Endothelial cell of umbilical vein (primary cell): ENCODE measurements around the gene PRKG1. TPM values are rescaled to one million over a fixed set of nuclear protein-coding genes. Genes with fewer than 3 reads are reported as not detected.

ENCODE experiments used
- BruUV-seq: library from RNA; stranded (reverse); fragments of 400-500 nt; replicated peaks from 2 replicates; lab custom pipeline; 2021; lab: Mats Ljungman, UMichigan
- CTCF ChIA-PET: fragments of 300-600, 350-600 bp; sonication (Branson Sonifier 250); formaldehyde crosslinking; loops from one replicate; lab custom pipeline; 2021; ENCODE audit warnings: antibody characterized with exemption, inconsistent platforms; lab: Charles Lee
- POLR2A ChIA-PET: fragments of 300-600, 350-600 bp; sonication (Branson Sonifier 250); formaldehyde crosslinking; loops from one replicate; lab custom pipeline; 2021; ENCODE audit warnings: antibody characterized with exemption, inconsistent platforms; lab: Charles Lee
- DNase-seq: peaks from one replicate; pipeline ENCODE4 v3.0.0-alpha.2; 2011; ENCODE audit warnings: low read depth, low spot score
- FAIRE-seq: peaks from 2 replicates; lab custom pipeline; 2011; peaks lifted over from hg19 to GRCh38; lab: Jason Lieb, UNC
- H2AFZ ChIP-seq: 2 replicates; pipeline ENCODE4 v1.6.0; 2012; ENCODE audit warnings: low read depth, low read length, control low read depth, inconsistent platforms
- H3K27ac ChIP-seq: 2 replicates; pipeline ENCODE4 v1.5.1; 2011; ENCODE audit warnings: low read depth, mild to moderate bottlenecking, control low read depth, low read length, moderate library complexity; ENCODE audit not compliant: insufficient read depth
- H3K27me3 ChIP-seq, 2 experiments: 2 replicates each; pipeline versions ENCODE4 v1.6.0 to v1.6.1; 2011; ENCODE audit warnings: low read length in 2 of 2, mixed read lengths in 1 of 2; ENCODE audit not compliant: control insufficient read depth in 2 of 2, insufficient read depth in 2 of 2
- H3K36me3 ChIP-seq, 2 experiments: 2 replicates in 1 of 2; 3 replicates in 1 of 2; pipeline ENCODE4 v1.5.1; 2011; ENCODE audit warnings: low read length in 2 of 2, mild to moderate bottlenecking in 1 of 2, moderate library complexity in 1 of 2; ENCODE audit not compliant: control insufficient read depth in 2 of 2, insufficient read depth in 2 of 2; ENCODE audit errors: extremely low read depth in 1 of 2
- H3K4me1 ChIP-seq: 3 replicates; pipeline ENCODE4 v1.5.1; 2011; ENCODE audit warnings: mild to moderate bottlenecking, low read length; ENCODE audit not compliant: control insufficient read depth, insufficient read depth; ENCODE audit errors: extremely low read depth
- H3K4me2 ChIP-seq: 2 replicates; pipeline ENCODE4 v1.6.1; 2011; ENCODE audit warnings: low read length, control low read depth, mixed read lengths; ENCODE audit not compliant: insufficient read depth
- H3K4me3 ChIP-seq, 3 experiments: fragments of 200-600 bp in 1 of 3; sonication (generic), shearing (Covaris generic) in 1 of 3; replicated peaks in 1 of 3; 2 replicates each; pipeline ENCODE4 v1.5.1; 2011 to 2016; ENCODE audit warnings: control low read depth in 3 of 3, low read length in 3 of 3, mild to moderate bottlenecking in 2 of 3, inconsistent platforms in 1 of 3, low read depth in 1 of 3, moderate library complexity in 1 of 3; ENCODE audit not compliant: insufficient read depth in 1 of 3
- H3K79me2 ChIP-seq: 2 replicates; pipeline ENCODE4 v1.6.0; 2012; ENCODE audit warnings: low read length, inconsistent platforms; ENCODE audit not compliant: control insufficient read depth, insufficient read depth
- H3K9ac ChIP-seq: replicated peaks from 2 replicates; pipeline ENCODE3; 2011; ENCODE audit warnings: low read length, control low read depth; ENCODE audit not compliant: insufficient read depth; ENCODE audit errors: extremely low read depth
- H3K9me1 ChIP-seq: replicated peaks from 3 replicates; pipeline ENCODE4 v1.6.0; 2011; ENCODE audit warnings: mild to moderate bottlenecking, low read length; ENCODE audit not compliant: control insufficient read depth, insufficient read depth; ENCODE audit errors: extremely low read depth
- H3K9me3 ChIP-seq: replicated peaks from 2 replicates; pipeline ENCODE4 v1.5.1; 2012; ENCODE audit warnings: low read length, inconsistent platforms; ENCODE audit not compliant: control insufficient read depth, insufficient read depth
- H4K20me1 ChIP-seq: replicated peaks from 2 replicates; pipeline ENCODE3; 2011; ENCODE audit warnings: mild to moderate bottlenecking, low read length; ENCODE audit not compliant: control insufficient read depth, insufficient read depth; ENCODE audit errors: extremely low read depth
- EZH2 ChIP-seq: IDR thresholded peaks from 2 replicates; pipeline ENCODE4 v1.6.1; 2012; ENCODE audit warnings: borderline replicate concordance, low read depth, mild to moderate bottlenecking, moderate library complexity, low read length, inconsistent platforms; ENCODE audit not compliant: severe bottlenecking
- FOS ChIP-seq: IDR thresholded peaks from 2 replicates; pipeline ENCODE4 v1.6.1; 2011; ENCODE audit warnings: mild to moderate bottlenecking, low read length, moderate library complexity, borderline replicate concordance; ENCODE audit not compliant: insufficient read depth
- GATA2 ChIP-seq: IDR thresholded peaks from 2 replicates; pipeline ENCODE4 v1.7.0; 2011; ENCODE audit warnings: low read depth, mild to moderate bottlenecking, moderate library complexity, mixed read lengths, low read length; ENCODE audit not compliant: insufficient read length, insufficient read depth
- JUN ChIP-seq: IDR thresholded peaks from 2 replicates; pipeline ENCODE4 v1.6.1; 2011; ENCODE audit warnings: borderline replicate concordance, low read depth; ENCODE audit not compliant: insufficient read length, insufficient read depth
- MYC ChIP-seq: IDR thresholded peaks from one replicate; pipeline ENCODE4 v1.6.1; 2011; ENCODE audit warnings: mild to moderate bottlenecking, low read depth, low read length
- POLR2A ChIP-seq: IDR thresholded peaks from 2 replicates; pipeline ENCODE4 v1.6.1; 2012; ENCODE audit warnings: low read depth, mild to moderate bottlenecking, control low read depth, low read length
- POLR2AphosphoS5 ChIP-seq: IDR thresholded peaks from 2 replicates; pipeline ENCODE4 v1.6.1; 2012; ENCODE audit warnings: low read depth, mild to moderate bottlenecking, control low read depth, low read length, moderate library complexity; ENCODE audit not compliant: insufficient read depth
- dilution Hi-C: fragments of 300-500 bp; cut with MboI; formaldehyde crosslinking; loops from one replicate; pipeline ENCODE4 v1.15.0; 2019; ENCODE audit warnings: low sequenced_read_pairs; ENCODE audit not compliant: extremely low pct_ligation_motif_present
- intact Hi-C: fragments of 100-400 bp; cut with micrococcal nuclease; formaldehyde crosslinking; loops from one replicate; pipeline ENCODE4 v1.10.0; 2022
- polyA plus RNA-seq, 4 experiments: library from polyadenylated mRNA; depleted of rRNA in 3 of 4; stranded (reverse) in 3 of 4; unstranded in 1 of 4; fragments of >200 nt; gene quantifications; 2 replicates each; pipeline versions ENCODE4 v1.2.1 to v1.2.3, GENCODE V29; 2011 to 2012; ENCODE audit warnings: missing spikeins in 1 of 4
- total RNA-seq: library from RNA; stranded (reverse); gene quantifications from 2 replicates; pipeline ENCODE4 v1.2.3, GENCODE V29; 2021
- TF ChIP-seq, protein P1 (sequence below), 2 donors: IDR thresholded peaks; 1 replicate in 1 of 2; 2 replicates in 1 of 2; pipeline ENCODE4 v1.5.1; 2011; ENCODE audit warnings: low read length in 2 of 2, mild to moderate bottlenecking in 2 of 2, moderate library complexity in 2 of 2, control low read depth in 1 of 2, inconsistent platforms in 1 of 2, low read depth in 1 of 2; ENCODE audit not compliant: insufficient read depth in 1 of 2; ENCODE audit errors: extremely low read depth in 1 of 2
- TF ChIP-seq, protein P2 (sequence below): IDR thresholded peaks from 2 replicates; pipeline ENCODE4 v1.6.1; 2011; ENCODE audit not compliant: insufficient read depth, insufficient read length

Gene PRKG1
- total and polyA plus RNA-seq, 2 donors (not counting 3 experiments of a cell fraction or from before 2014, with no cell fraction given), result 0.01 to 0.18 TPM

DNA sequence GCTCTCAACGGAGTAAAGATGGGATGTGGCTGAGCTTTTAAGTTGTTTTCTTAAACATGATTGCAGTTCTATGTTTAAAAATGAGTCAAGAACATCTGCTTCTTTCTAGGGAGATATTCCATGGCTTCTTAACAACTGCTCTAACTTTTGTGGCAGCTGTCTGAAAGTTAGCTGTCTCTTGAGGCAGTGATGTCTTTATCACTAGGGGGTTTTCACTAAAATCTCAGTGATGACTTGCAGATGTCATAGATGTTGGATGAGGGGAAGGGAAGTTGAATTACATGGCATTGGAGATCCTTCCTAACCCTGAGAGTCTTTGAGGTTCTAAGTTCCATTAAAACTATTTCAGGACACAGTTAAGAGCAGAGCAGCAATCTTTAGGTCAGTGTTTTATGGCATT, 43.5 kb downstream of the PRKG1 start:
- DNase-seq, result no peak
- H3K27ac ChIP-seq, result no peak overlapping the region
- no peaks in the 10 kb centered on the region for H3K79me2 ChIP-seq
- H3K4me2 ChIP-seq, result no peak overlapping the region
- no peak for FAIRE-seq
- no peaks in the 10 kb centered on the region for H3K9me1 ChIP-seq
- no peak for TF ChIP-seq FOS
- TF ChIP-seq POLR2A, result no peak
- TF ChIP-seq EZH2, result no peak
- no peak for TF ChIP-seq POLR2AphosphoS5
- TF ChIP-seq, protein P1, sequence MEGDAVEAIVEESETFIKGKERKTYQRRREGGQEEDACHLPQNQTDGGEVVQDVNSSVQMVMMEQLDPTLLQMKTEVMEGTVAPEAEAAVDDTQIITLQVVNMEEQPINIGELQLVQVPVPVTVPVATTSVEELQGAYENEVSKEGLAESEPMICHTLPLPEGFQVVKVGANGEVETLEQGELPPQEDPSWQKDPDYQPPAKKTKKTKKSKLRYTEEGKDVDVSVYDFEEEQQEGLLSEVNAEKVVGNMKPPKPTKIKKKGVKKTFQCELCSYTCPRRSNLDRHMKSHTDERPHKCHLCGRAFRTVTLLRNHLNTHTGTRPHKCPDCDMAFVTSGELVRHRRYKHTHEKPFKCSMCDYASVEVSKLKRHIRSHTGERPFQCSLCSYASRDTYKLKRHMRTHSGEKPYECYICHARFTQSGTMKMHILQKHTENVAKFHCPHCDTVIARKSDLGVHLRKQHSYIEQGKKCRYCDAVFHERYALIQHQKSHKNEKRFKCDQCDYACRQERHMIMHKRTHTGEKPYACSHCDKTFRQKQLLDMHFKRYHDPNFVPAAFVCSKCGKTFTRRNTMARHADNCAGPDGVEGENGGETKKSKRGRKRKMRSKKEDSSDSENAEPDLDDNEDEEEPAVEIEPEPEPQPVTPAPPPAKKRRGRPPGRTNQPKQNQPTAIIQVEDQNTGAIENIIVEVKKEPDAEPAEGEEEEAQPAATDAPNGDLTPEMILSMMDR (IDR thresholded peaks at IDR 0.05; ENCODE audit: extremely low read depth in 1 of 2, insufficient read depth in 1 of 2, low read depth in 1 of 2, low read length in 2 of 2), result no peak
- TF ChIP-seq GATA2, result no peak
- TF ChIP-seq, protein P2, sequence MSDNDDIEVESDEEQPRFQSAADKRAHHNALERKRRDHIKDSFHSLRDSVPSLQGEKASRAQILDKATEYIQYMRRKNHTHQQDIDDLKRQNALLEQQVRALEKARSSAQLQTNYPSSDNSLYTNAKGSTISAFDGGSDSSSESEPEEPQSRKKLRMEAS, result no peak
- TF ChIP-seq MYC, result no peak
- no peak for TF ChIP-seq JUN
- H3K36me3 ChIP-seq, result no peaks in the 10 kb centered on the region
- no peak overlapping the region for H3K4me3 ChIP-seq
- no peak overlapping the region for H2AFZ ChIP-seq
- H3K9ac ChIP-seq, result no peak overlapping the region
- intact Hi-C loops (no loop called here), dilution Hi-C loops (no loop called here)
- H3K4me1 ChIP-seq, result no peaks in the 10 kb centered on the region
- no peaks in the 10 kb centered on the region for H3K9me3 ChIP-seq
- H3K27me3 ChIP-seq, result no peaks in the 10 kb centered on the region
- ChIA-PET CTCF (interaction anchor here (1.3 to 1.4 kb wide), 2 partner anchors 13 to 22 kb away, joined by 3 to 4 read pairs; no protein-coding TSS in a partner anchor), POLR2A (no interaction called here)
- no TSS peak for BruUV-seq
- no peaks in the 10 kb centered on the region for H4K20me1 ChIP-seq
